Kidney (tissue), 14 donors: ENCODE results near the gene AK2. TPM values are rescaled to one million over a fixed set of nuclear protein-coding genes. Genes with fewer than 3 reads are reported as not detected.
"Not testable (repeated sequence)": the region's sequence is repeated elsewhere in the genome, so short reads cannot be mapped to it uniquely, and the experiment has no call there.

Experiments used
- DNase-seq, 5 donors: peaks; one replicate each; pipeline ENCODE4 v3.0.0-alpha.2; 2013 to 2020
- FAIRE-seq: peaks from 2 replicates; lab custom pipeline; 2012; peaks lifted over from hg19 to GRCh38; lab: Jason Lieb, UNC
- H3K27ac ChIP-seq, 2 donors: one replicate each; pipeline ENCODE4 v1.7.0; 2013; ENCODE audit warnings: low read depth in 2 of 2, low read length in 2 of 2, inconsistent platforms in 1 of 2
- H3K27me3 ChIP-seq: one replicate; pipeline ENCODE4 v1.7.1; 2013; ENCODE audit warnings: low read length, inconsistent platforms; ENCODE audit not compliant: control insufficient read depth, insufficient read depth
- H3K36me3 ChIP-seq, 3 donors: one replicate each; pipeline versions ENCODE4 v1.7.0 to v1.7.1; 2013; ENCODE audit warnings: low read length in 3 of 3, control low read depth in 1 of 3, inconsistent platforms in 1 of 3; ENCODE audit not compliant: insufficient read depth in 3 of 3, control insufficient read depth in 2 of 3
- H3K4me1 ChIP-seq, 3 donors: one replicate each; pipeline versions ENCODE4 v1.7.0 to v1.7.1; 2013; ENCODE audit warnings: low read length in 3 of 3, inconsistent platforms in 1 of 3, low read depth in 1 of 3; ENCODE audit not compliant: control insufficient read depth in 2 of 3, insufficient read depth in 2 of 3
- H3K4me3 ChIP-seq, 3 donors: one replicate each; pipeline versions ENCODE4 v1.7.0 to v1.8.1; 2013; ENCODE audit warnings: low read length in 3 of 3, control low read depth in 1 of 3, inconsistent platforms in 1 of 3
- H3K9ac ChIP-seq, 3 donors: one replicate each; pipeline versions ENCODE4 v1.7.0 to v1.7.1; 2013; ENCODE audit warnings: low read length in 3 of 3, control low read depth in 1 of 3, inconsistent platforms in 1 of 3
- H3K9me3 ChIP-seq, 3 donors: one replicate each; pipeline versions ENCODE4 v1.7.0 to v1.7.1; 2013; ENCODE audit warnings: low read length in 3 of 3, control low read depth in 1 of 3, inconsistent platforms in 1 of 3; ENCODE audit not compliant: control insufficient read depth in 2 of 3, insufficient read depth in 1 of 3
- intact Hi-C: fragments of 100-400 bp; cut with DNase I; formaldehyde crosslinking; loops from one replicate; pipeline ENCODE4 v1.11.1; 2022
- polyA plus RNA-seq: library from polyadenylated mRNA; stranded (reverse); fragments of 350-450 nt; fragmentation: Illumina TruSeq; extraction: RNeasy Lipid Tissue Mini Kit (QIAGEN cat#74804); gene quantifications from one replicate; pipeline ENCODE4 v1.2.3, GENCODE V29; 2014; ENCODE audit warnings: low read depth, low replicate concordance; ENCODE audit not compliant: insufficient read depth
- total RNA-seq: library from RNA; stranded (reverse); fragmentation: NEBNext Ultra II Directional; extraction: Animal tissue kit (Norgen Biotek cat#: 25700); gene quantifications from one replicate; pipeline ENCODE4 v1.2.1, GENCODE V29; 2021
- TF ChIP-seq, protein P1 (sequence below): IDR thresholded peaks from 3 replicates; pipeline ENCODE4 v1.5.1; 2012; ENCODE audit warnings: mild to moderate bottlenecking, moderate library complexity, borderline replicate concordance; ENCODE audit not compliant: insufficient read depth; ENCODE audit errors: extremely low read depth
- donor health status: control.
- donor health status: control.
- donor health status: control.
- donor health status: control.
- donor health status: control.
- donor health status: DM: yes; HTN: yes; CAD: no.
- donor health status: Normal renal cell carcinoma (clear cell type).

Gene AK2
- total and polyA plus RNA-seq, 2 donors from 2014 or later: 172 to 334 TPM

DNA sequence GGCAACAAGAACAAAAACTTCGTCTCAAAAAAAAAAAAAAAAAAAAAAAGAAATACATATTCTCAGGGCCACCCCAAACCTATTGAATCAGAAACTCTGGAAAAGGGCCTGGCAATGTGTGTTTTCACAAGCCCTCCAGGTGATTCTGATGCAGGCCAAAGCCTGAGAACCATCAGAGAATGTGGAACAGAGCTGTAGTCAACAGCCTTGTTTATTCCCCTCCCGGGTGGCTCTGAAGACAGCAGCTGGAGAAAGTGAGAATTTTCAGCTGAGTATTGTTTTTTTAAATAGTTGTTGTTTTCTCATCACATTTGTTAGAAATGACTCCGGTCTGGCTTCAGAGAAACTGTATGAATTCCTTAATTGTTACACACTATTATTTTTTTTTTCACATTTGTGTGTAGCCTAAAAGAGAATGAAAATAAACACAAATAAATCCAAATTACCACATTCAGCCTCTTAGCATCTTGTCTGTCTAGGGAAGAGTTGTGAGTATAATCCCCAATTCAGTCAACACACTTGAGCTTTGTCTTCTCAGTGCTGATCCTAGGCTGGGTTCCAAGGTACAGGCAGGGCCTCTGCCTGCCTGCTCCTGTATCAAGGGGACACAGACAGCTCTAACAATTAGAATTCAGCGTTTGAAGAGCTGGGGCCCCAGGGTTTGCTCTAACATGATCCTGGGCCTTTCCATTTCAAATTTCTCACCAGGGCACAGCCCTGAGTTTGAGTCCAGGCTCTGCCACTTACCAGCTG, 37.7 kb upstream of the AK2 start:
- no peak overlapping the region for H3K9ac ChIP-seq
- FAIRE-seq: no peak
- H3K27me3 ChIP-seq: no peaks in the 10 kb centered on the region
- H3K4me1 ChIP-seq: no peaks in the 10 kb centered on the region
- intact Hi-C loops: no loop called here
- H3K4me3 ChIP-seq: no peak overlapping the region
- TF ChIP-seq, protein P1, sequence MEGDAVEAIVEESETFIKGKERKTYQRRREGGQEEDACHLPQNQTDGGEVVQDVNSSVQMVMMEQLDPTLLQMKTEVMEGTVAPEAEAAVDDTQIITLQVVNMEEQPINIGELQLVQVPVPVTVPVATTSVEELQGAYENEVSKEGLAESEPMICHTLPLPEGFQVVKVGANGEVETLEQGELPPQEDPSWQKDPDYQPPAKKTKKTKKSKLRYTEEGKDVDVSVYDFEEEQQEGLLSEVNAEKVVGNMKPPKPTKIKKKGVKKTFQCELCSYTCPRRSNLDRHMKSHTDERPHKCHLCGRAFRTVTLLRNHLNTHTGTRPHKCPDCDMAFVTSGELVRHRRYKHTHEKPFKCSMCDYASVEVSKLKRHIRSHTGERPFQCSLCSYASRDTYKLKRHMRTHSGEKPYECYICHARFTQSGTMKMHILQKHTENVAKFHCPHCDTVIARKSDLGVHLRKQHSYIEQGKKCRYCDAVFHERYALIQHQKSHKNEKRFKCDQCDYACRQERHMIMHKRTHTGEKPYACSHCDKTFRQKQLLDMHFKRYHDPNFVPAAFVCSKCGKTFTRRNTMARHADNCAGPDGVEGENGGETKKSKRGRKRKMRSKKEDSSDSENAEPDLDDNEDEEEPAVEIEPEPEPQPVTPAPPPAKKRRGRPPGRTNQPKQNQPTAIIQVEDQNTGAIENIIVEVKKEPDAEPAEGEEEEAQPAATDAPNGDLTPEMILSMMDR: no peak
- no peaks in the 10 kb centered on the region for H3K36me3 ChIP-seq
- DNase-seq: no peak
- no peaks in the 10 kb centered on the region for H3K9me3 ChIP-seq
- no peak overlapping the region for H3K27ac ChIP-seq

DNA sequence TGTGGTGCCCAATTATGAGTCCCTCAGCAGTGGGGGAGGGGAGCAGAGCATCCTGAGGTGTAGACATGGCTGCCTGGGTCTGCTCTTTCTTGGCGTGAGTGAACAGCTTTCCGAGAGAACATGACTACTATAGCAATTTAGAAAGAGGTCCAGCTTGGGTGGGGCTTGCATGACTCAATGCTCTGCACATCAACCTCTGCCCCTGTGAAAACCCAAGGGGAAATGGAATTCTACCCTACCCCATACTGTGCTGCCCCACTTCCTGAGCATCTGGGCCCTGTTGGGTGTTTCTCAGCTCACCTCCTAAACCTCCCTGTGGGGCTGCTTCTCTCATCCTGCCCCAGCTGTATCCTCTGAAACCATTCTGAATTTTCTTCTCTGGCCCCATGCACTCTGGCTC, 36.0 kb upstream of the AK2 start:
- H3K9me3 ChIP-seq: no peaks in the 10 kb centered on the region
- FAIRE-seq (no peak), DNase-seq (no peak)
- H3K27ac ChIP-seq: no peak overlapping the region
- intact Hi-C loops: no loop called here
- TF ChIP-seq, protein P1: no peak
- H3K4me3 ChIP-seq: no peak overlapping the region
- no peak overlapping the region for H3K9ac ChIP-seq
- no peaks in the 10 kb centered on the region for H3K36me3 ChIP-seq
- H3K27me3 ChIP-seq: no peaks in the 10 kb centered on the region
- H3K4me1 ChIP-seq: no peaks in the 10 kb centered on the region

DNA sequence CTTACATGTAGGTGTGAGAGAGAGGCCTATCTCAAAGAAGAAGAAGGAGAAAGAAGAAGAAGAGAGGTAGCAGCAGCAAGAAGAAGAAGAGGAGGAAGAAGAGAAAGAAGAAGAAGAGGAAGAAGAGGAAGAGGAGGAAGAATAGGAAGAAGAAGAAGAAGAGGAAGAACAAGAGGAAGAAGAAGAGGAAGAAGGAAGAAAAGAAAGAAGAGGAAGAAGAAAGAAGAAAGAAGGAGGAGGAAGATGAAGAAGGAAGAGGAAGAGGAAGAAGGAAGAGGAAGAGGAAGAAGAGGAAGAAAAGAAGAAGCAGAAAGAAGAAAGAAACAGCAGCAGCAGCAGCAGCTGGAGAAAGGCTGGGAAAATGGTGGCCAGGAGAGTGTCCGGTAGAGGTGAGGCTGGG, 33.9 kb upstream of the AK2 start:
- DNase-seq: no peak
- Histone ChIP-seq H3K27me3 (no peaks in the 10 kb centered on the region), H3K36me3 (no peaks in the 10 kb centered on the region), H3K4me3 (no peak overlapping the region), H3K9ac (no peak overlapping the region), H3K9me3 (peaks cover 0 to 2% (median 0%) of the 10 kb centered on the region in 3 donors), H3K27ac (no peak overlapping the region), H3K4me1 (no peaks in the 10 kb centered on the region)
- TF ChIP-seq, protein P1: no peak
- FAIRE-seq: no peak
- intact Hi-C loops: no loop called here

DNA sequence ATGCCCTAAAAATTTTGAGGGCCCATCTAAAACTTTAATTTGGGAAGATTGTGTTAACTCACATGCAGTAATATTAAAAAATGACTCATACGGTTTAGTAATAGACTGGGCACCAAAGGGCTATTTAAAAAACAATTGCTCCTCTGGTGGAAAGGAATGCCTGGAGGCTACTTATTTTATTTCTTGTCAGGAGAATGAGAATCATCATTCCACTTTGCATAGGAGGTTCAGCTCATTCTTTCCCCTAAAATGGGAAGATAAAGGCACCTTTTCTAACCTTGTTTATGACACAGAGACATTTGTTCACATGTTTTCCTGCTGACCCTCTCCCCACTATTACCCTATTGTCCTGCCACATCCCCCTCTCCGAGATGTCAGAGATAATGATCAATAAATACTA, 31.4 kb upstream of the AK2 start:
- H3K4me1 ChIP-seq, H3K27ac ChIP-seq, H3K9ac ChIP-seq, H3K36me3 ChIP-seq, DNase-seq, FAIRE-seq, H3K27me3 ChIP-seq, H3K4me3 ChIP-seq: not testable (repeated sequence)
- intact Hi-C loops: loop anchor here (10.0 kb wide), 1 partner anchor 143 kb away; no protein-coding TSS in a partner anchor
- H3K9me3 ChIP-seq: peaks cover 0 to 17% (median 4%) of the 10 kb centered on the region in 3 donors

DNA sequence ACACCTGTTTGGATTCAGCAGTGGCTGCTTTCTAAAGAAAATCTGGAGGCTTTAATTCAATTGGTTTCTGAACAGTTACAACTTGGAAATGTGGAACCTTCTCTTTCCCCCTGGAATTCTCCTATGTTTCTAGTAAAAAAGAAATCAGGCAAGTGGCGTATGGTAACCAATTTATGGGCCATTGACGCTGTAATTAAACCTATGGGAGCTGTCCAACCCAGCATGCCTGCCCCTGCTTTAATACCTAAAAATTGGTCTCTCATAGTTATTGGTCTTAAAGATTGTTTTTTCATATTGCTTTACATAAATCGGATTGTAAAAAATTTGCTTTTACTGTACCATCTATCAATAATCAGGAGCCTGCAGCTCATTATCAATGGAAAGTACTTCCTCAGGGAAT, 29.8 kb upstream of the AK2 start:
- not testable (repeated sequence) for H3K27me3 ChIP-seq, H3K27ac ChIP-seq, H3K4me1 ChIP-seq, DNase-seq, H3K9ac ChIP-seq, H3K36me3 ChIP-seq, FAIRE-seq, H3K4me3 ChIP-seq
- intact Hi-C loops: loop anchor here (10.0 kb wide), 1 partner anchor 142 kb away; no protein-coding TSS in a partner anchor
- H3K9me3 ChIP-seq: peaks cover 0 to 17% (median 4%) of the 10 kb centered on the region in 3 donors
